Raji (cell line): ENCODE measurements around the gene MESP1.

Experiments
- POLR2A ChIP-seq: IDR thresholded peaks from 2 replicates; pipeline ENCODE4 v1.6.1; 2011; ENCODE audit warnings: low read depth, low read length, control low read depth; ENCODE audit not compliant: insufficient read depth

The MESP1 gene

GRCh38 chr15:89783861-89784685, 33.0 kb upstream of the MESP1 start:
- no peak for TF ChIP-seq POLR2A

DNA sequence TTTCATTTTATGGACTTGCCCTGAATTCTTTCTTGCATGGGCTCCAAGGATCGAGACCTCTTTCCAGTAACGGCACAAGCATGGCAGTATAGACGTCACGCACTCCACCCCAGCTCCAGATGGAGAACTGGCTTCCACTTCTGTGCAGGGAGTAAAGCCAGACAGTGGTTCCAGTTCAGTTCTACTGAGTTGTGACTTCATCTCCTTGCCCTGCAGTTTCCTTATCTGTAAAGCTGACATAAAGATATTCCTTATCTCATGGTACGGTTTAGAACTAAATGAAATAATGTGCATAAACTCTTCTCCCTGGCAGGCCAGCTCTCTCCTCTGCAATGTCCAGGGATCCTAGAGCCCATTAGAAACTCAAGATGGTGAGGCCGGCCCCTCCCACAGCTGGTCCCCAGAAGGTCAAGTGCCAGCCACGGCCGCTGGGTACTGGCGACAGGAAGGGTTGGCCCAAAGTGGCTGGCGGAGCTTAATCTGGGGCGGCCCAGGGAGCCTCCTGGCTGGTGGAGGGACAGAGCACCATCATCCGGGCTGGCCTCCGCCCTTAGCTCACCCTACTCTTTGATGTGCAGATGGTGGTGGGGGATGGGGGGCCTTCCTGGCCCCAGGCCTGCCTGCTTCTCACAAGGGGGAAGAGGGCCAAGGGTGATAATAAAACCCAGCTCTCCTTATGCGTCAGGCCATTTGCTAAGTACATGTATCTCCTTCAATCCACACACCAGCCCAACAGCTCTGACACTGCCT, 32.2 kb upstream of the MESP1 start:
- TF ChIP-seq POLR2A: no peak

DNA sequence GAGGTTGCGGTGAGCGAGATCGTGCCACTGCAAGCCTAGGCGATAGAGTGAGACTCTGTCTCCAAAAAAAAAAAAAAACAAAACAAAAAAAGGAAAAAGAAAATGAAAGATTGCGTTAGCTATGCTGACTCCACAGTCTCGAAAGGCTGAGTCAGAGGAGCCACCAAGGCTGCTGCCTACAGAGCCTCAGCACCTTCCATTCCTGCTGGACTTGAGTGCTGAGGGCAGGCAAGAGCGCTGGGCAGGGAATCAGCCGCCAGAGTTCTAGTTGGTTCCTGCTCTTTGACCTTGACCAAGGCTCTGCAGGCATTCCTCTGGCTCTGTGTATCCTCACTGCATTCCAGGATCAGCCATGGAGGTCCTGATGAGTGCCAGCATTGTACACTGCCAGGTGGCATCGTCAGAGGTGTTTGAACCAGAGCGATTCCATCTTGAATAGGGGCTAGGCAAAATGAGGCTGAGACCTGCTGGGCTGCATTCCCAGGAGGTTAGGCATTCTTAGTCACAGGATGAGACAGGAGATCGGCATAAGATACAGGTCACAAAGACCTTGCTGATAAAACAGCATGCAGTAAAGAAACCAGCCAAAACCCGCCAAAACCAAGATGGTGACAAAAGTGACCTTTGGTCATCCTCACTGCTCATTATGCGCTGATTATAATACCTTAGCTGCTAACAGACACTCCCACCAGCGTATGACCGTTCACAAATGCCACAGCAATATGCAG, 31.0 kb upstream of the MESP1 start:
- TF ChIP-seq POLR2A: no peak

- TF ChIP-seq POLR2A: no peak
Measured at GRCh38 chr15:89781055-89781454, 30.0 kb upstream of the MESP1 start.

- no peak for TF ChIP-seq POLR2A
Measured at GRCh38 chr15:89780601-89781000, 29.6 kb upstream of the MESP1 start.

DNA sequence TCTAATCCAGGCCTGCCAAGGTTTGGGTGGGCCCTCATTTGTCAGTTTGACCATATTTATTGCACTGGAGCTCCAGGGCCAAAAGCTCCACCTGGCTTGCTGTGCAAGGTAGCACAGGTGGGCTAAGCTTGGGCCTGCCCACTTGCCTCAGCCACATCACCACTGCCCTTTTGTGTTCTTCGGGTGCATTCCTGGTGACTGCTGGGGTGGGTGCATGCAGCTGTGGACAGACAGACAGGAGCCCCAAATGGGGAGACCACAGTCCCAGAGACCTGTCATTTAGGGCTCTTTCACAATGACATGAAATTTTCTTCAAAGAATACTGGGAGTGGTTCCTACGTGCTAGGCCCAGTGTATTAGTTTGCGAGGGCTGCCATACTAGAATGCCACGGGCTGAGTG, 27.8 kb upstream of the MESP1 start:
- TF ChIP-seq POLR2A: no peak

DNA sequence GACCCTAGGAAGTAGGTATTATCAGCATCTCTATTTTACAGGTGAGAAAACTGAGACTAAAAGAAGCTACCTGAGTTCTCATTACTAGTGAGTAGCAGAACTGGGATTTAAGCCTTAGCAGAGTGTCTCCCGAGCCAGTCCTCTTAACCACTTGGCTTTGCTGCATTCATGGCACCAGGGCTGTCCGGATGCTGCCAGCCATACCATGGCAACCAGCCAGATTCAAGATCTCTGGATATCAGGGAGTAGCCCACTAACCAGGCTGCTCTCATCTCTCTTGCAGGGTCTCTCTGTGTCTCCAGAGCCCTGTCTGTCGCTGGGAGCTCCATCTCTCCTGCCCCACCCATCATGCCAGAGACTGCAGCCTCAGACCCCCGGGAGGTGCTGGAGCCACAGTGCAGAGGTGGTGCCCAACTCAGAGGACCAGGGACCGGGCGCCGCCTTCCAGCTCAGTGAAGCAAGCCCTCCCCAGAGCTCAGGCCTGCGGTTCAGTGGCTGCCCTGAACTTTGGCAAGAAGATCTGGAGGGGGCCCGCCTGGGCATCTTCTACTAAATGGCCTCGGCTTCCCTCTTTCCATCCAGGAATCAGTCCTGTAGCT, 26.8 kb upstream of the MESP1 start:
- no peak for TF ChIP-seq POLR2A

DNA sequence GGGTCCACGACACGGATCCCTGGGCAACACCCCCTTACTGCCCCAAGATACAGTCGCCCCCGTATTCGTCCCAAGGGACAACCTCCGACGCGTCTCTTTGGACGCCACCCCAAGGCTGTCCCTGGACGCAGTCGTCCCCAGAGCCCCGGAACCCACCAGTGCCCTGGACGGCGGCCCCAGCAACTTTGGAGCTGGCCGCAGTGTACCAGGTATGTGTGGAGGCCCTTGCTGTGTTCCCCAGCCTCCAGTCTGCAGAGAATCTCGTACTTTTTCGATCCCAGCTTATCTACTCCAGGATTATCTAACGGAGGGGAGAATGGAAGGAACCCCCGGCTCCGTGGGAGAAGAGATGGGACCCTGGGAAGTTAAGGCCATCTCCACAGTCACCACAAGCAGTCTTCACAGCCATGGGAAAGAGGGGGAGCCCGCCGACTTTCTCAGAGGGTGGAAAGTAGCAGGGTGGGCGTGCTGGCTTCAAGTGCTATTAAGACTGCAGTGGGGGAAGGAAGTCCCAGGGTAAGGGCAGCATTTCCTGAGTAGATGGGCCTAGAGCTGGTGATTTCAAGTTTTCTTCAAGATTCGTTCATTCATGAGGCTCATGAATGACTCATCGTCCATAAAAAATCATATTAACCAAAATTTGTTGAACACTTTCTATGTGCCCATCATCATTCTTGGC, 26.2 kb upstream of the MESP1 start:
- TF ChIP-seq POLR2A: no peak

DNA sequence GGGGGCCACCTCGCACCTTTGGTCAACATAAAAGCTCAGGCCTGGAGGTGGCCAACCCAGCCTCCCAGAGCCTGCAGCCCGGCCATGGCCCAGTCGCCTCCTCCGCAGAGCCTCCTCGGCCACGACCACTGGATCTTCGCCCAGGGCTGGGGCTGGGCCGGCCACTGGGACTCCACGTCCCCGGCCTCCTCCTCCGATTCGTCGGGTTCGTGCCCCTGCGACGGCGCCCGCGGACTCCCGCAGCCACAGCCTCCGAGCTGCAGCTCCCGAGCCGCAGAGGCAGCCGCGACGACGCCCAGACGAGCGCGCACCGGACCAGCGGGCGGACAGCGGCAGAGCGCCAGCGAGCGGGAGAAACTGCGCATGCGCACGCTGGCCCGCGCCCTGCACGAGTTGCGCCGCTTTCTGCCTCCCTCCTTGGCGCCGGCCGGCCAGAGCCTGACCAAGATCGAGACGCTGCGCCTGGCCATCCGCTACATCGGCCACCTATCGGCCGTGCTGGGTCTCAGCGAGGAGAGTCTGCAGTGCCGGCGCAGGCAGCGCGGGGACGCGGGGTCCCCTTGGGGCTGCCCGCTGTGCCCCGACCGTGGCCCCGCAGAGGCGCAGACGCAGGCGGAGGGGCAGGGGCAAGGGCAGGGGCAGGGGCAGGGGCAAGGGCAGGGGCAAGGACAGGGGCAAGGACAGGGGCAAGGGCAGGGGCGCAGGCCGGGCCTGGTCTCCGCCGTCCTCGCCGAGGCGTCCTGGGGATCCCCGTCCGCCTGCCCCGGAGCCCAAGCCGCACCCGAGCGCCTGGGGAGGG, 25.4 kb upstream of the MESP1 start, which contains the start of gene MESP2:
TSS of gene MESP2 (plus strand) at position 59 of the 799 bp plus-strand sequence. CDS start at position 85, 26 bp downstream.
- TF ChIP-seq POLR2A: no peak

- no peak for TF ChIP-seq POLR2A
Measured at GRCh38 chr15:89775815-89776214, 24.8 kb upstream of the MESP1 start.

DNA sequence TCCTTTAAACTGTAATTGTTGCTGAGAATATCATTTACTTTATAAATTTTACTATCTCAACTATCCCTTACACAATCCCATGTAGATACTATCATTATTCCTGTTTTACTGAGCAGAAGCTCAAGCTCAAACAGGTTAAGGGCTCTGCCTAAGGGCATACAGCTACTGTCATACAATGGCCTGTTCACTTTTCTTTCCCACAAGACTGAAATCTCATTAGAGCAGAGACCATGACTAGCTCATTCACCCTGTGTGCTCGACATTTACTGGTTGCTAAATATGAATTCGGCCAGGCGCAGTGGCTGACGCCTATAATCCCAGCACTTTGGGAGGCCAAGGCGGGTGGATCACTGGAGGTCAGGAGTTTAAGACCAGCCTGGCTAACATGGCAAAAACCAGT, 23.4 kb upstream of the MESP1 start:
- TF ChIP-seq POLR2A: no peak

DNA sequence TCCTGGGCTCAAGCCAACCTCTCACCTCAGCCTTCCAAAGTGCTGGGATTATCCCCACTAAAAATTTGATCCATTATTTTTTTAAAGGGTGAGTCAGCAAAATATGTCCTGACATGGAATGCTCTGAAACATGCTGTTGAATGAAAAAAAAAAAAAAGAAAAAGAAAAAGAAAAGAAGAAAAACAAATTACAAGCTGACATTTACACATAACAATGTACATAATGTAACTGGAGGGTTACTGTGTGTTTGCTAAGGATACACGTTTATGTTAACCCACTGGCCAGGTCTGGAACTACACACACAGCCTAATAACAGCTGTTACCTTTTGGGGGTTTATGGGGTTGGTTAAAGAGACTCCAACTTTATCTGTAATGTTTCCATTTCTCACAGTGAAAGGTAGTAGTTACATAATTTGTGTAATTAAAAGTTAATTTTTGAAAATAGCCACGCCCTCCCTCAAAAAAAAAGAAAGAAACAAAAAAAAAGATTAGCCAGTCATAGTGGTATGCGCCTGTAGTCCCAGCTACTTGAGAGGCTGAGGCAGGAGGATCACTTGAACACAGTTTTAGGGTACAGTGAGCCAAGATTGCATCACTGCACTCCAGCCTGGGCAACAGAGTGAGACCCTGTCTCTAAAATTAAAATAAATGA, 22.0 kb upstream of the MESP1 start:
- no peak for TF ChIP-seq POLR2A

DNA sequence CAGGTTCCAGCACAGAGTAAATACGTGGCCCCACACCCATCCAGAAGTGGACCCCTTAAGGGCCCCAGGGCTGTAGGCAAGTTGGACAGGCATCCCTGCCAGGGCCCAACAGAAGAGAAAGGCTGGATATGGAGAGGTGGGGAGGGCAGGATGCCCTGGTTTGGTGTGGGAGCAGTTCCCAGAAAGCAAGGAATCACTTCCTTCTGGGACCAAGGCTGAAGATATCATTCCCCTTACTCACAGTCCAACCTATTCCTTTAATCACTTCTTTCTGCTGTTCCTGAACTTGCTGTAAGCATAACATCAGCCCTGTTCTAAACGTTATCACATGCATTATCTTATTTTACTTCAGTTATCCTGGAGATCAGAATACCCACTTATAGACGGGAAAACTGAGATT, 19.0 kb upstream of the MESP1 start:
- no peak for TF ChIP-seq POLR2A
